Inferior parietal cortex (tissue), 1 donor: ENCODE data around the gene THOP1.

Experiments used
- DNase-seq: peaks from one replicate; pipeline ENCODE4 v3.0.0-alpha.2; 2016; ENCODE audit errors: extremely low spot score

Gene THOP1

GRCh38 chr19:2762783-2763496 is 22.4 kb upstream of the THOP1 start:
- no peak for DNase-seq

GRCh38 chr19:2763687-2764086 is 21.6 kb upstream of the THOP1 start:
- no peak for DNase-seq

GRCh38 chr19:2764945-2765344 is 20.4 kb upstream of the THOP1 start:
- DNase-seq = no peak

GRCh38 chr19:2765376-2765775 is 19.9 kb upstream of the THOP1 start:
- DNase-seq = no peak

GRCh38 chr19:2766594-2767372 is 18.5 kb upstream of the THOP1 start:
- no peak for DNase-seq

- no peak for DNase-seq
These were observed 17.6 kb upstream of the THOP1 start for GRCh38 chr19:2767688-2768087.

GRCh38 chr19:2768365-2769132 is 16.8 kb upstream of the THOP1 start:
- no peak for DNase-seq

- DNase-seq = no peak
These were observed 16.1 kb upstream of the THOP1 start for GRCh38 chr19:2769218-2769617.

- DNase-seq = no peak
These were observed 15.0 kb upstream of the THOP1 start for GRCh38 chr19:2770055-2771013.

GRCh38 chr19:2771786-2772674 is 13.3 kb upstream of the THOP1 start:
- DNase-seq = no peak

GRCh38 chr19:2774083-2774679 is 11.1 kb upstream of the THOP1 start:
- DNase-seq = no peak

GRCh38 chr19:2774953-2775555 is 10.2 kb upstream of the THOP1 start:
- no peak for DNase-seq

GRCh38 chr19:2775556-2776430 is 9.5 kb upstream of the THOP1 start:
- no peak for DNase-seq

GRCh38 chr19:2777952-2778683 is 7.2 kb upstream of the THOP1 start:
- no peak for DNase-seq

- DNase-seq = peak; percentile 37
These were observed 6.1 kb upstream of the THOP1 start for GRCh38 chr19:2779121-2779740.

GRCh38 chr19:2780284-2780683 is 5.0 kb upstream of the THOP1 start:
- no peak for DNase-seq

- DNase-seq = no peak
These were observed 2.9 kb upstream of the THOP1 start for GRCh38 chr19:2782329-2782935.
